Loucy (cell line): ENCODE data around the gene TRUB1.
A peak's percentile ranks its signal among the peaks of the same experiment; 100 is the strongest.

ENCODE experiments used
- H2AFZ ChIP-seq: fragments of 200-600 bp; sonication (generic); 2 replicates; pipeline ENCODE4 v1.6.0; 2016; ENCODE audit warnings: antibody characterized with exemption, mild to moderate bottlenecking, low read length, moderate library complexity
- H3F3A ChIP-seq: fragments of 200-600 bp; 2 replicates; pipeline ENCODE4 v1.6.0; 2016; ENCODE audit warnings: antibody characterized with exemption, low read depth, mild to moderate bottlenecking
- H3K27me3 ChIP-seq: fragments of 200-600 bp; sonication (generic); 2 replicates; pipeline ENCODE4 v1.6.1; 2014; ENCODE audit warnings: low read length, mild to moderate bottlenecking; ENCODE audit not compliant: insufficient read depth, poor library complexity, severe bottlenecking
- H3K36me3 ChIP-seq: fragments of 200-600 bp; sonication (generic); 2 replicates; pipeline ENCODE4 v1.6.1; 2016; ENCODE audit warnings: low read length; ENCODE audit not compliant: insufficient read depth
- H3K4me1 ChIP-seq: fragments of 200-600 bp; sonication (generic); 2 replicates; pipeline ENCODE4 v1.5.1; 2014; ENCODE audit warnings: low read length, mild to moderate bottlenecking; ENCODE audit not compliant: insufficient read depth, poor library complexity, severe bottlenecking
- H3K4me2 ChIP-seq: fragments of 200-600 bp; sonication (generic); 2 replicates; pipeline ENCODE4 v1.6.0; 2014; ENCODE audit warnings: antibody characterized with exemption, low read length, low read depth, mild to moderate bottlenecking; ENCODE audit not compliant: poor library complexity, severe bottlenecking
- H3K4me3 ChIP-seq: fragments of 200-600 bp; sonication (generic); 2 replicates; pipeline ENCODE4 v1.5.1; 2014; ENCODE audit warnings: low read length, mild to moderate bottlenecking, mixed read lengths; ENCODE audit not compliant: poor library complexity, severe bottlenecking
- H3K79me2 ChIP-seq: fragments of 200-600 bp; sonication (generic); 2 replicates; pipeline ENCODE4 v1.6.1; 2014; ENCODE audit warnings: low read length; ENCODE audit not compliant: insufficient read depth
- H3K9ac ChIP-seq: fragments of 200-600 bp; sonication (generic); 2 replicates; pipeline ENCODE4 v1.6.0; 2014; ENCODE audit warnings: mild to moderate bottlenecking, low read depth, low read length, moderate library complexity; ENCODE audit not compliant: poor library complexity, severe bottlenecking
- H3K9me2 ChIP-seq: fragments of 200-600 bp; sonication (generic); replicated peaks from 2 replicates; pipeline ENCODE4 v1.6.1; 2016; ENCODE audit warnings: low read depth, low read length, mixed read lengths
- H3K9me3 ChIP-seq: fragments of 200-600 bp; sonication (generic); 2 replicates; pipeline ENCODE4 v1.6.1; 2014; ENCODE audit warnings: mild to moderate bottlenecking, antibody characterized with exemption, low read length, low read depth; ENCODE audit not compliant: insufficient read depth
- H4K20me1 ChIP-seq: fragments of 200-600 bp; sonication (generic); 2 replicates; pipeline ENCODE4 v1.6.0; 2014; ENCODE audit warnings: antibody characterized with exemption, low read length, mild to moderate bottlenecking; ENCODE audit not compliant: insufficient read depth, poor library complexity, severe bottlenecking
- CTCF ChIP-seq: fragments of 200-600 bp; sonication (generic); conservative IDR thresholded peaks from 2 replicates; pipeline ENCODE4 v1.5.1; 2014; ENCODE audit warnings: mild to moderate bottlenecking, antibody characterized with exemption, low read length
- EZH2phosphoT487 ChIP-seq: fragments of 200-600 bp; IDR thresholded peaks from 2 replicates; pipeline ENCODE4 v1.6.1; 2018; ENCODE audit warnings: antibody characterized with exemption, mild to moderate bottlenecking, moderate library complexity, borderline replicate concordance

The TRUB1 gene

GRCh38 chr10:114925587-114926586 lies 12.1 kb upstream of the TRUB1 start:
- Histone ChIP-seq H3K4me1 (peaks cover 35% of the 10 kb centered on the region), H2AFZ (no peak overlapping the region), H4K20me1 (no peaks in the 10 kb centered on the region), H3K9me3 (0 out of 2 replicates have a peak, but pooled peaks cover 4% of the 10 kb centered on the region), H3K4me2 (peak overlapping the region; percentile 71), H3K9me2 (no peaks in the 10 kb centered on the region), H3K27me3 (no peaks in the 10 kb centered on the region), H3K9ac (peak overlapping the region; percentile 40), H3K36me3 (no peaks in the 10 kb centered on the region), H3K79me2 (no peaks in the 10 kb centered on the region), H3F3A (peaks cover 5% of the 10 kb centered on the region; the same call in 1 of the 2 replicates), H3K4me3 (peak overlapping the region; percentile 53)
- no peak for TF ChIP-seq EZH2phosphoT487
- no peak for TF ChIP-seq CTCF

DNA sequence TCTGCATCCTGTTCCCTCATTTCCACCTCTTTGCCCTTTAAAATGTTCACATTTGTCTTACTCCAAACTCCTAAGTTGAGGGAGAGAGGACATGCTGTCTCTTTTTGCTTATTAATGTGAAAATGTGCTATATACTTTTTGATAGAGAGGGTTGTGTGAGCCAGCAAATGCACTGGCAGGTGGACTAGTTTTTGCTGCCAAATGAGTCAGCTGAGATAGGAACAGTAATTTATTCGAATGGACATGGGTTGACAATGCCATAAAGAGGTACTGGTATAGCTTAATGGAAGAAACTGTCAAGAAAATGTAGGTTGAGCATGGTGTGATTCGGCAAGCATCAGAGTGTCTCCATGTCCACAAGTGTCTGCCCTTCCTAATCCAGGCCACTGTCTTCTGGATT lies 9.2 kb upstream of the TRUB1 start:
- Histone ChIP-seq H3K4me2 (no peak overlapping the region), H3F3A (0 out of 2 replicates have a peak, but pooled peaks cover 5% of the 10 kb centered on the region)
- no peak for TF ChIP-seq EZH2phosphoT487
- no peak for TF ChIP-seq CTCF

GRCh38 chr10:114930320-114930719 lies 7.7 kb upstream of the TRUB1 start:
- H3F3A ChIP-seq: 0 out of 2 replicates have a peak, but pooled peaks cover 3% of the 10 kb centered on the region
- H3K79me2 ChIP-seq: no peaks in the 10 kb centered on the region
- no peaks in the 10 kb centered on the region for H3K27me3 ChIP-seq
- peaks cover 18% of the 10 kb centered on the region for H3K4me1 ChIP-seq
- H3K4me3 ChIP-seq: no peak overlapping the region
- H3K9ac ChIP-seq: no peak overlapping the region
- H3K4me2 ChIP-seq: no peak overlapping the region
- H3K9me2 ChIP-seq: no peaks in the 10 kb centered on the region
- H3K9me3 ChIP-seq: 0 out of 2 replicates have a peak, but pooled peaks cover 3% of the 10 kb centered on the region
- H3K36me3 ChIP-seq: no peaks in the 10 kb centered on the region
- no peaks in the 10 kb centered on the region for H4K20me1 ChIP-seq
- TF ChIP-seq CTCF (no peak), EZH2phosphoT487 (no peak)
- H2AFZ ChIP-seq: no peak overlapping the region

More for the DNA sequence above, 9.2 kb upstream of the TRUB1 start:
- Histone ChIP-seq H3K4me1 (peaks cover 28% of the 10 kb centered on the region), H3K9me3 (0 out of 2 replicates have a peak, but pooled peaks cover 3% of the 10 kb centered on the region), H4K20me1 (no peaks in the 10 kb centered on the region), H3K27me3 (no peaks in the 10 kb centered on the region), H3K79me2 (no peaks in the 10 kb centered on the region), H3K36me3 (no peaks in the 10 kb centered on the region), H3K9me2 (no peaks in the 10 kb centered on the region), H3K9ac (no peak overlapping the region), H2AFZ (no peak overlapping the region), H3K4me3 (no peak overlapping the region)
